ENCODE data around the gene IGLL5.

- no peak for TF ChIP-seq CTCF (IDR thresholded peaks at IDR 0.05)
- TF ChIP-seq POLR2A (IDR thresholded peaks at IDR 0.05): no peak
These were observed 22.1 kb downstream of the IGLL5 start for GRCh38 chr22:22909605-22910271.

Measured in ovary (tissue), 3 donors.